ENCODE results near the gene ZNF260.

Gene ZNF260

DNA sequence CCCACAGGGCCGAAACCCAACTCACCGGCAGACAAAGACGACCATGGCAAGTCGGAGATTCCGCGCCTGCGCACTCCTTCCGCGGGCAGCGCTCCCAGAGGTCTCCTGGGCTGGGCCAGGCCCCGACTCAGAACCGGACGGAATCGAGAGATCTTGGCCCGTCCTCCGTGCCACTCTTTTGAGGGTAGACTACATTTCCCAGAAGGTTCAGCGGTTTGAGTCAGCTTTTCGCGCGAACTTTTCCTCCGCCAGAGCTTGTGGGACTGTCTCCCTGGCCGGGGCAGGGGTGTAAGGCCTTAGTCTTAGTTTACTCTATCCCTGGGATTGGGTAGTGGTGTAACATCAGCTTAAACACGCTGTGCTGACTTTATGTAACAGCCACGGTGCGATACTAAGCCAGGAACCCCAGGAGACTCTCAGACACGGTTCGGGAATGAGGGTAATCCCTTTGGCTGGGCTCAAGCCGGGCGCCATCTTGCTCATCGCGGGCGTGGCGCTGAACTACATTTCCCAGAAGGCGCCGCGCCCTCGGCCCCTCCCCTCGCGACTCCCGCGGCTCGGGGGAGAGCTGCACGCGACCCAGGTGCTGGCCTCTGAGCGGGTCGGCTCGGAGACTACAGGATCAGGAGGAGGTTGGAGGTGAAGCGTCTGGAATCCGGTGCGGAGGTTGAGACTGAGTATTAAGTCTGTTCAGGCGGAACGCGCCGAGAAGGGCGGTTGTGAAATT is at the start of gene ZNF260:
Gene ZNF260 (minus strand): TSS at position 78 of the 727 bp plus-strand sequence. CDS start 13,033 bp downstream, outside the sequence.
- DNase-seq, result peak; percentile 94
- H3K27ac Mint-ChIP-seq, result peak within 1 kb of the TSS; percentile 97
- peak within 1 kb of the TSS; percentile 98 for H3K4me3 Mint-ChIP-seq
- H3K27me3 Mint-ChIP-seq, result no peaks in the 10 kb centered on the region
- CTCF ChIA-PET, result interaction anchor here (0.5 kb wide), 1 partner anchor 26 kb away, joined by 3 read pairs; no protein-coding TSS in a partner anchor
- peaks cover 47% of the 10 kb centered on the region for H3K36me3 Mint-ChIP-seq
- H3K4me1 Mint-ChIP-seq, result peaks cover 23% of the 10 kb centered on the region
- H3K9me3 Mint-ChIP-seq, result peaks cover 36% of the 10 kb centered on the region

DNA sequence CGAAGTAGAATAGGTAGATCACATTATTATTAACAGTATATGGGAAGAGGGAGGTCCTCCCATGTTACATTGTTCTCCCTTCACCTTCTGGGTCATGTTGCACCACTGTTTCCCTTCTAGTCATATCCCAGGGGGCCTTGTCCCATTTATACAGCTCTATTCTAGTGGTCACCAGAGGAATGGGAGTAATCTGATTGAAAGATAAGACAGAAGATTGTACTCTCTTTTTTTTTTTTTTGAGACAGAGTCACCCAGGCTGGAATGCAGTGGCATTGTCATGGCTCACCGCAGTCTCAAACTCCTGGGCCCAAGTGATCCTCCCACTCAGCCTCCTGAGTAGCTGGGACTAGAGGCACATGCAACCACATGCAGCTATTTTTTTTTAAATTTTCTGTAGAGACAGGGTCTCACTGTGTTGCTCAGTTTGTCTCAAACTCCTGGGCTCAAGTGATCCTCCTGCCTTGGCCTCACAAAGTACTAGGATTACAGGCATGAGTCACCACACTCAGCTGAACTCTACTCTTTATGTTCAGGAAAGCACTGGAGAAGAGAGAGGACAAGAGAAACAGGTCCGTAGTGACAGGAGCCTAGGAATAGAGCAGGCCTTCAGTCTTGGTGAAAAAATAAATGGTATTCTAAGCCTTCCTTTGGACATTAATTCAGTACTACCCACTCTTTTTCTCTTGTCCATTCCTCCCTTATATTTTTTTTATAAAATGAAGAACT is 49.4 kb upstream of the ZNF260 start:
- Mint-ChIP-seq H3K27ac (no peak overlapping the region), H3K4me3 (no peak overlapping the region), H3K36me3 (peaks cover 80% of the 10 kb centered on the region), H3K27me3 (no peaks in the 10 kb centered on the region), H3K9me3 (peaks cover 42% of the 10 kb centered on the region), H3K4me1 (peaks cover 23% of the 10 kb centered on the region)
- no peak for DNase-seq
- CTCF ChIA-PET, result no interaction called here

DNA sequence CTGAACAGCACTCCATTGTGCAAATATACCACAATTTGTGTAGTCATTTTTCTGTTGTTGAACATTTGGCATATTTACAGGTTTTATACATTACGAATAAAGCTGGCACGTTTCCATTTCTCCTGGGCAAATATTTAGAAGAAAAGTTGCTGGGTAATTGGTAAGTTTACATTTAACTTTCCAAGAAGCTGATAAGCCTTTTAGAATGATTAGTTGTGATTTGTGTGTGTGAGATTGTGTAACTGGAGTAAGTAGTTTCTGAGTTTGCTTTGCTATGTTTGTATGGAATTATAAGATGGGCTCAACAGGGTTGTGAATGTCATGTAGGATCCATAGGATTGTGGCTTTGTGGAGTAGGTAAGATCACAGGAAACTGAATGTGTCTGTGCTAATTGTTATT is 46.7 kb upstream of the ZNF260 start:
- H3K36me3 Mint-ChIP-seq, result peaks cover 72% of the 10 kb centered on the region
- no peaks in the 10 kb centered on the region for H3K27me3 Mint-ChIP-seq
- H3K27ac Mint-ChIP-seq, result peak overlapping the region; percentile 90
- CTCF ChIA-PET, result no interaction called here
- H3K9me3 Mint-ChIP-seq, result peaks cover 29% of the 10 kb centered on the region
- peaks cover 32% of the 10 kb centered on the region for H3K4me1 Mint-ChIP-seq
- no peak for DNase-seq
- peak overlapping the region; percentile 76 for H3K4me3 Mint-ChIP-seq

DNA sequence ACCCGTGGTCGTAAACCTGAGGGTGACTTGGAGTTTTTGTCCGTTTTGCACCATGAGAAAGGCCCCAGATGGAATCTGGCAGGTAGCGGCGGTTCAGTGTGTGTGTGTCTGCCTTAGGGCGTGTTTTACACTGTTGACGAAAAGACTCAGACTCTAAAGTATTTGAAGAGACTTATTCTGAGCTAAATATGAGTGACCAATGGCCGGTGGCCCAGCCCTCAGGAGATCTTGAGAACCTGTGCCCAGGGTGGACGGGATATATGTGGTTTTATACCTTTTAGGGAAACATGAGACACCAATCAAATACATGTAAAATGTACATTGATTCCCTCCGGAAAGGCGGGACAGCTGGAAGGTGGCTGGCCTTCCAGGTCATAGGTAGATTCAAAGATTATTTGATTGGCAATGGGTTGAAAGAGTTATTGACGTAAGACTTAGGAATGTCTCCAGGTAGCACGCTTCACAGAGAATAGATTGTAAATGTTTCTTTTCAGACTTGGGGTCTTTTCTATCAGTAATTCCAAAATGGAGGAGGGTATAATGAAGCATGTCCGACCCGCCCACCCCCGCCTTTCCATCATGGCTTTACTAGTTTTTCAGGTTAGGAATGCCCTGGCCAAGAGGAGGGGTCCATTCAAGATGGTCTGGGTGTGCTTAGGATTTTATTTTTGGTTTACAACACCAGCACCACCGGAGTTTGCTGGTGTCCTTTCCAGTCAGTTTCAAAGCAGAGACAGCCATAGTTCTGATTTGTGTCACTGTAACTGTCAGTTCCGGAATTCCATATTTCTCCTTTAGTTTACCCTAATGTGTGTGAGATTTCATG is 46.0 kb upstream of the ZNF260 start:
- Mint-ChIP-seq H3K4me1 (peaks cover 32% of the 10 kb centered on the region), H3K27ac (peak overlapping the region; percentile 90), H3K9me3 (peaks cover 27% of the 10 kb centered on the region), H3K4me3 (peak overlapping the region; percentile 76), H3K27me3 (no peaks in the 10 kb centered on the region), H3K36me3 (peaks cover 73% of the 10 kb centered on the region)
- DNase-seq, result no peak
- CTCF ChIA-PET, result no interaction called here

DNA sequence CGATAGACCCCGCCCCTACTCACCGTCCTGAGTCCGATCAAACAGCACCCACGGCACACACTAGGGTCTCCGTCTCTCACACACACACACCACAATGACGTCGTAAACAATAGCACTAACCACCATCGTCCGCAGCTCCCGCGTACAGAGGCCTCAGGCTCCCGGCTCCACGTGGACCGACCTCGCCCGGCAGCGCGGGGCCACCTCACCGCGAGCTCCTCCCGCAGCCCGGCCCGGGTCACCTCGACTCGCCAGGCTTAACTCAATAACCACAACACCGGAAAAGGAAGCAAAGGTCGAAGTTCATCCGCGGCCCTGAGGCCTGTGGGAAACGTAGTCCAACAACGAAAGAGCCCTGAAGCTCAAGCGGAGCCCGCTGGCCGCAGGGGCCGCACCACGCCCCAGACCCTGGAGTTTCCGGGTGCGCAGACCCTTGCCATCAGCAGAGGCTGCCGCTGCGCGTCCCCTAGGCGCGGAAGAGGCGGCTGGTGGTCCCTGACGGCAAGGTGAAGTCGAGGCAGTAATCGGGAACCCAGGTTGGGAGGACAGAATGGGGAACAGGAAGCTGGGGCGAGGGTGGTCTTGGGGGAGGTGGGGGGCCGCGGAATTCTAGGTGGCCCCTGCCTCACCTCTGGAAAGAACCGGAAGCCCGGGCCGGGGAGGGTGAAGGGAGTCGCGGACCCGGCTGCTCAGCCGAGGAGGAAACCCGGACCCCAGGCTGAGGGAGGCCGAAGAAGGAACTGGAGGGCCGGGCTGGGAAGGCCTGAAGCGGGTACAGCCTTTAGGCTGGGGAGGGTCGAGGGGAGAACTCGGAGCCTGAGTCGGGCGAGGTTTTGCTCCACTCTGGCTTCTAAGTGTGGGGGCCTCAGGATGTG is 45.2 kb upstream of the ZNF260 start, which contains the start of gene ZNF529:
Gene ZNF529 (minus strand): TSS at position 273 of the 875 bp plus-strand sequence. CDS start 946 bp downstream, outside the sequence.
- no peaks in the 10 kb centered on the region for H3K27me3 Mint-ChIP-seq
- peaks cover 28% of the 10 kb centered on the region for H3K9me3 Mint-ChIP-seq
- H3K27ac Mint-ChIP-seq, result peak within 1 kb of the TSS; percentile 90
- DNase-seq, result peak; percentile 92
- H3K4me3 Mint-ChIP-seq, result peak within 1 kb of the TSS; percentile 76
- H3K36me3 Mint-ChIP-seq, result peaks cover 73% of the 10 kb centered on the region
- H3K4me1 Mint-ChIP-seq, result peaks cover 32% of the 10 kb centered on the region
- CTCF ChIA-PET, result no interaction called here

DNA sequence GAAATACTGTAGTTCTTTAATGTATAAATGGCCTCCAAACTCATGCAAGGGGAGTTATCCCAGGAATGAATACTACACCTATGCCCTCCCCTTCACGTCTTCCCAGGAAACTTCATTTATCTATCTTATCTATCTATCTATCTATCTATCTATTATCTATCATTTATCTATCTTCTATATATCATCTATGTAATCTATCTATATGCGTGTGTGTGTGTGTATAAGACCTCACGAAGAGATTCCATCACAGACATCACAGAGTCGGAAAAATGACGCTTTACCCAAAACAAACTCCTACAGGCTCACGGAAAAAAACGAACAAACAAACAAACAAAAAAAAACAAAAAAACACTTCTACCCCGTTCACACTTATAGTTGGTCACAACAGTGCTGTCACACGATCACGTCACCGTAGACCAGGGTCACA is 44.5 kb upstream of the ZNF260 start:
- CTCF ChIA-PET, result no interaction called here
- H3K9me3 Mint-ChIP-seq, result peaks cover 34% of the 10 kb centered on the region
- peak overlapping the region; percentile 76 for H3K4me3 Mint-ChIP-seq
- peaks cover 76% of the 10 kb centered on the region for H3K36me3 Mint-ChIP-seq
- peaks cover 32% of the 10 kb centered on the region for H3K4me1 Mint-ChIP-seq
- H3K27ac Mint-ChIP-seq, result peak overlapping the region; percentile 90
- no peaks in the 10 kb centered on the region for H3K27me3 Mint-ChIP-seq
- no peak for DNase-seq

DNA sequence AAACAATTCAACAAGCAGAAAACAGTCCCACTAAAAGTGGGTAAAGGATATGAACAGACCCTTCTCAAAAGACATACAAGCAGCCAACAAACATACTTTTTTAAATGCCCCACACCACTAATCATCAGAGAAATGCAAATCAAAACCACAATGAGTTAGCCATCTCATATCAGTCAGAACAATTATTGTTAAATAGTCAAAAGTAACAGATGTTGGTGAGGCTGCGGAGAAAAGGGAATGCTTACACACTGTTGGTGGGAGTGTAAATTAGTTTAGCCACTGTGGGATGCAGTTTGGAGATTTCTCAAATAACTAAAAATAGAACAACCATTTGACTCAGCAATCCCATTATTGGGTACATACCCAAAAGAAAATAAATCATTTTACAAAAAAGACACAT is 36.3 kb upstream of the ZNF260 start:
- CTCF ChIA-PET, result no interaction called here
- Mint-ChIP-seq H3K36me3 (peaks cover 83% of the 10 kb centered on the region), H3K9me3 (peaks cover 65% of the 10 kb centered on the region), H3K27ac (no peak overlapping the region), H3K4me1 (no peaks in the 10 kb centered on the region), H3K4me3 (no peak overlapping the region), H3K27me3 (no peaks in the 10 kb centered on the region)
- DNase-seq, result no peak

DNA sequence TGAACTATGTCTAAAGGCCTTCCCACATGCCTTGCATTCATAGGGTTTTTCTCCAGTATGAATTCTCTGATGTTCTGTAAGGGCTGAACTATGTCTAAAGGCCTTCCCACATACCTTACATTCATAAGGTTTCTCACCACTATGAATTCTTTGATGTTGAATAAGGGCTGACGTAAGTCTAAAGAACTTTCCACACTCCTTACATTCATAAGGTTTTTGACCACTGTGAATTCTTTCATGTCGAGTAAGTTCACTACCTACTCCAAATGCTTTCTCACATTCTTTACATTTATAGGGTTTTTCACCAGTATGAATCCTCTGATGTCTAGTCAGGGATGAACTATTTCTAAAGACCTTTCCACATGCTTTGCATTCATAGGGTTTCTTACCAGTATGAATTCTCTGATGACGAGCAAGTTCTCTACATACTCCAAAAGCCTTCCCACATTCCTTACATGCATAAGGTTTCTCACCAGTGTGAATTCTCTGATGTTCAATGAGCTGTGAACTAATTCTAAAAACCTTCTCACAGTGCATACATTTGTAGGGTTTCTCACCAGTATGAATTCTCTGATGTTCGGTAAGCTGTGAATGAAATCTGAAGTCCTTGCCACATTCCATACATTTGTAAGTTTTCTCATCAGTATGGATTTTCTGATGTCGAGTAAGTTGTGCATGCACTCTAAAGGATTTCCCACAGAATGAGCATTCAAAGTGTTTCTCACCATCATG is 19.1 kb upstream of the ZNF260 start:
- CTCF ChIA-PET, result no interaction called here
- no peak overlapping the region for H3K4me3 Mint-ChIP-seq
- no peak for DNase-seq
- no peaks in the 10 kb centered on the region for H3K27me3 Mint-ChIP-seq
- H3K4me1 Mint-ChIP-seq, result no peaks in the 10 kb centered on the region
- peaks cover 83% of the 10 kb centered on the region for H3K9me3 Mint-ChIP-seq
- no peak overlapping the region for H3K27ac Mint-ChIP-seq
- peaks cover 85% of the 10 kb centered on the region for H3K36me3 Mint-ChIP-seq

DNA sequence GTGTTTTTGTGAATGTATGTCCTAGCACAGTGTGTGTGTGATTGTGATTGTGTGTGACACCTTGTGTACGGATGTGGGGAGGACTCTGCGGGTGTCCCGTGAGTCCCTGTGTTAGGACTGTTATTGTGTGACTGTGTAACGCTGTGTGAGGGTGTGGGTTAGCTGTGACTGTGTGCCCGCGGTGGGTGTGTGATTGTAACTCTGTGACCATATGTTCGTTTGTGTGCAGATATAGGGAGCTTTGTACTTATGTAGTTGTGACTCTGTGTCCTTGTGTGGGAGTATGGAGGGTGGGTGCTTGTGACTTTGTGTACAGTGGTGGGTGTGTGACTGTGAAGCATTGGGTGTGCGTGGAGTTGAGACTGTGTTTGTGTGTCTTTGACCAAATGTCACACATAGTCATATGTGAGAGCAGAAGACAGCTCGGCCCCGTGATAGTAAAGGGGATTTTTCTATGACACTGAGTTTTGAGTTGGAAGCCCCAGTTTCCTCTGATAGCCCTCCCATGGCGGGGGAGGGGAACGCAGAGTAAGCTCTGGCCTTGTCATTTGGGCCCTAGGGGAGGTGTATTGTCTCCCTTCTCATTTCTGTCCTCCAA is 949 bp upstream of the ZNF260 start:
- Mint-ChIP-seq H3K4me1 (peaks cover 23% of the 10 kb centered on the region), H3K4me3 (peak overlapping the region; percentile 98), H3K27ac (peak overlapping the region; percentile 97), H3K9me3 (peaks cover 40% of the 10 kb centered on the region), H3K27me3 (no peaks in the 10 kb centered on the region), H3K36me3 (peaks cover 48% of the 10 kb centered on the region)
- peak; percentile 22 for DNase-seq
- CTCF ChIA-PET, result no interaction called here

DNA sequence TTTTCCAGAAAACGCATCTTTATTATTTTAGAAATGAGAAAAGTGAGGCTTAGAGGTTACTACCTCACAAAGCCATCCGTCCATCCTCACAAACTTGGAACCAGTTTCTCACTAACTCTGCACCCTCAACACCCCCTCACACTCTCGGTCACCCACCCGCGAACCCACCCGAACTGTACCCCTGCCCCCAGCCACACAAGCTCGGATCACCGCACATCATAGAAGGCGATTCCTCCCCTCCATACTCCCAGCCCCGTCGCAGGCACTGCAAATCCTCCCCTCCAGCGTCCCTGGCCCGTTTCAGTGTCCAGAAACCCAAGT is 238 bp downstream of the ZNF260 start:
- H3K36me3 Mint-ChIP-seq, result peaks cover 48% of the 10 kb centered on the region

DNA sequence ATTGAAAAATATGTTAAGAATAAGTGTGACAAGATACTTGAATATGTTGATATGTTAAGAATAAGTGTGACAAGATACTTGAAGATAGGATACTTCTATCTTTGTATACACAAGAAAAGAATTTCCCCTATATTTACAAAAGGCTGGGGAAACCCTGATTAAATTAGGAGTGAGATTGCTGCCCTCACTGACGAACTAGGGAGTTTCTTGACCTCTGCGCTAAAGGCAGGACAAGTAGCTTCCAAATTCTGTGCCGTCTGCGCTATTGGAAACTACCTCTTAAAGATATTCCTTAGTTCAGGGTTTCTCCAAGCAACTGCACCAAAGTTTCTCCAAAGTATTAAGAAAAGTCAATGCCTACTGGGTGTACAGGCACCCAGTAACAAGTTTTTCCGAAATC is 730 bp downstream of the ZNF260 start:
- no peak for DNase-seq
- Mint-ChIP-seq H3K9me3 (peaks cover 39% of the 10 kb centered on the region), H3K27me3 (no peaks in the 10 kb centered on the region), H3K36me3 (peaks cover 50% of the 10 kb centered on the region), H3K4me3 (peak overlapping the region; percentile 98), H3K27ac (peak overlapping the region; percentile 97), H3K4me1 (peaks cover 23% of the 10 kb centered on the region)
- CTCF ChIA-PET, result no interaction called here

More for the DNA sequence above, 238 bp downstream of the ZNF260 start:
- DNase-seq, result no peak
- H3K9me3 Mint-ChIP-seq, result peaks cover 37% of the 10 kb centered on the region
- H3K4me1 Mint-ChIP-seq, result peaks cover 23% of the 10 kb centered on the region
- H3K27ac Mint-ChIP-seq, result peak overlapping the region; percentile 97
- no peaks in the 10 kb centered on the region for H3K27me3 Mint-ChIP-seq
- CTCF ChIA-PET, result no interaction called here
- H3K4me3 Mint-ChIP-seq, result peak overlapping the region; percentile 98

DNA sequence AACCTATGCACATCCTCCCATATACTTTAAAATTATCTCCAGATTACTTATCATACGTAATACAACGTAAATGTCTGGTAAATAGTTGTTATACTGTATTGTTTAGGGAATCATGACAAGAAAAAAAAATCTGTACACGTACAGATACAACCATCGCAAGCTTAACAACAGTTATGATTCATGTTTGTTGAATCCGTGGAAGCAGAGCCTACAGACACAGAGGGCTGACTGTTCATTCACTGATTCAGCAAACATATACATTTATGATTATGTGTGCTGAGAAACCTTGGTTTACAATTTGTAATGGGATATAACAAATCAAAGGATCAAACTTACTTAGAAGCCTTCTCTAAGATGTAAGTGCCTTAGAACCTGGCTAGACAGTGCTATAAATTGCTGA is 1.5 kb downstream of the ZNF260 start:
- peaks cover 55% of the 10 kb centered on the region for H3K36me3 Mint-ChIP-seq
- DNase-seq, result no peak
- peaks cover 40% of the 10 kb centered on the region for H3K9me3 Mint-ChIP-seq
- H3K4me3 Mint-ChIP-seq, result peak overlapping the region; percentile 54
- no peak overlapping the region for H3K27ac Mint-ChIP-seq
- H3K4me1 Mint-ChIP-seq, result peaks cover 23% of the 10 kb centered on the region
- H3K27me3 Mint-ChIP-seq, result no peaks in the 10 kb centered on the region
- CTCF ChIA-PET, result no interaction called here

DNA sequence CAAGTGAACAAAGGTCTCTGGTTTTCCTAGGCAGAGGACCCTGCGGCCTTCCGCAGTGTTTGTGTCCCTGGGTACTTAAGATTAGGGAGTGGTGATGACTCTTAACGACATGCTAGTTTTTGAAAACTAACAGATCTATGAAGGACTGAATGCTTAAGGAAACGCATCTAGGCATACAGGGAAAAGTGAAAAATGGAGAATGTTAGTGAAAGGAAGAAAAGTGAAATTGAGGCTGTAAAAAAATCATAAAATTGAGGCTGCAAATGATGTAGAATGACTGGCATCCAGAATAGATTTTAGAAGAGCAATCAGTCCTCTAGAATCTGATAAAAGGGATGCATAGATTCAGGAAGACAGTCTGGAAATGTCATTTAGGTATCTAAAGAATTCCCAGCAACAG is 3.5 kb downstream of the ZNF260 start:
- no peak overlapping the region for H3K27ac Mint-ChIP-seq
- no peaks in the 10 kb centered on the region for H3K27me3 Mint-ChIP-seq
- peaks cover 45% of the 10 kb centered on the region for H3K9me3 Mint-ChIP-seq
- no peak overlapping the region for H3K4me3 Mint-ChIP-seq
- DNase-seq, result no peak
- CTCF ChIA-PET, result no interaction called here
- peaks cover 63% of the 10 kb centered on the region for H3K36me3 Mint-ChIP-seq
- H3K4me1 Mint-ChIP-seq, result peaks cover 23% of the 10 kb centered on the region
